Kasumi-1 (cell line): ENCODE results near the gene WRAP73.
"Not testable (repeated sequence)": the region's sequence is repeated elsewhere in the genome, so short reads cannot be mapped to it uniquely, and the experiment has no call there.

Experiments used
- DNase-seq, 2 experiments: peaks; one replicate each; lab custom pipeline; 2025; lab: John Stamatoyannopoulos, UW

The WRAP73 gene

DNA sequence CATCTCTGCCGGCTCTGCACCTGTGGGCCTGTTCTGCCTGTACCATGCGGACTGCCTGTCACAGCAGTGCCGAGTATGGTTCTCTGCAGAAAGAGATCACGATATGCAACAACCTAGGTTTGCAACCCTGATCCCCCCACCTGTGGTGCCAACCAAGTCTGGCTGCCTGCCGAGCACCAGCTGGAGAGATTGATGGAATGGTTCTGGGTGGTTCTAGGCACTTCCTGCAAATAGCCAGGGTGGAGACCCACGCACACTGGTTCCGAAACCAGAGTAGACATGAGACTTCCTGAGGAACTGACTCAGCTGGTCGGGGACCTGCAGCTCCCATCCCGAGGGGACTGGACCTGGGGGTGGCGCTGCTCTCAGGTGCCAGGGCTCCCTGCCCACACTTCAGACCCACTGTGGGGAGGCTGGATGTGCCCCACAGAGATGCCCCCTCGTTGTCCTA lies 19.7 kb downstream of the WRAP73 start:
- DNase-seq: no peak

DNA sequence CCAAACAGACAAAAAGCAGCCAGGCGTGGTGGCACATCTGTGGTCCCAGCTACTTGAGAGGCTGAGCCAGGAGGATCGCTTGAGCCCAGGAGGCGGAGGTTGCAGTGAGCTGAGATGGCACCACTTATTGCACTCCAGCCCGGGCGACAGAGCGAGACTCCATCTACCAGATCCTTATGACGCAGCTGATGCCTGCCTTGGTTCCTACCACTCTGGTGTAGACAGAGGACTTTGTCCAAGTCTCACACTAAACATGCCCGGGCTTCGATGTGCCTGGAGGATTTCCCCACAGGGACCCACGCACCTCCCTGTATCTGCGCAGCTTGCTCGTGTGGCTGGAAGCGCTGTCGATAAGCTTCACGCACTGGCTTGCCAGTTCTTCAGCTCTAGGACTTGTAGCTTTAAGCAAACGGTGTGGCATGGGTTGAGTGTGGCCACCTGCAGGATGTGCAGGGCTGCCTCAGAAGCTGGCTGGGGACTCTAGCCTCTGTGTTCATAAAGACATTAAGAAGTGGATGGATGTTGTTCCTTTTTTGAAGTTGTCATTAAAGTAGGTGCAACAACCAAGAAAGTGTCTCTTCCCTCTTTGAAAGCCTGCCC lies 20.2 kb downstream of the WRAP73 start:
- DNase-seq: no peak

DNA sequence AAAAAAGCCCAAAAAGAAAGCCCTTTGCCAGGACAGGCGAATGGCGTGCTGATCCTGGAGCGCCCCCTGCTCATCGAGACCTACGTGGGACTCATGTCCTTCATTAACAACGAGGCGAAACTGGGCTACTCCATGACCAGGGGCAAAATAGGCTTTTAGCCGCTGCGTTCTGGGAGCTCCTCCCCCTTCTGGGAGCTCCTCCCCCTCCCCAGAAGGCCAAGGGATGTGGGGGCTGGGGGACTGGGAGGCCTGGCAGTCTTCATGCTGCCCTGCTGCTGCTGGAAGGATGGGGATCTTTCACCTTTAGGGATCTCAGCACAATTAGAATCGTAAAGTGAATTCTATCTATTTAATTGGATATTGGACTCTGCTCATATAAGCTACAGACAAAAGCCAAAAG lies 21.5 kb downstream of the WRAP73 start:
- DNase-seq: no peak

DNA sequence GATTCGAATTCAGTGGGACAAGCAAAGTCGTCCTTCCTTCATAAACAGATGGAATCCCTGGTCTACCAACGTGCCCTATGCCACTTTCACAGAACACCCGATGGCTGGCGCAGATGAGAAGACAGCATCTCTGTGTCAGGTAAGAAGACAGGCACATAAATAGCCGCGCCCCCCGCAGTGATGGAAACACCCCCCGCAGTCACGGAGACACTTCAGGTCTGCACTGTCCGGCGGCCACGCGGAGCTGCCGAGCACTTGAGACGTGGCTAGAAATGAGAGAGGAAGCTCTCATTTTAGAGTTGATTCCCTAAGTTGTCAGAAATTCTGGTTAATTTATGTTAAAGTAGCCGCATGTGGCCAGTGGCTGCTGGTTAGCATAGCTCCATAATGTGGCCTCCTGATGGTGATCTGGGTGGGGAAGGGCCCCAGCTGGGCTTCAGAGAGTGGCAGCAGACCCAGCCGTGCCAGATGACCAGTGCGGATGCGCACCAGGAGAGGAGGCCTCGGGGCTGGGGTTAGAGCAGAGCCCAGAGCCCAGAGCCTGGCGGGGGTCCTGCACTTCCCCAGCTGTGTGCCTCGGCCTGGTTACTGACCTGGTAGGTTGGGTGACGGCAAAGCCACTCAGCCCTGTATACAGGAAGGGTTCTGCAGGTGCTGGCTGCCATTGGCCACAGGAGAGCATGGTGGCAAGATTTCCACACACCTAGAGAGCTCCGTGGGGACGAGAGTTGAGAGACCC lies 22.2 kb downstream of the WRAP73 start:
- no peak for DNase-seq

DNA sequence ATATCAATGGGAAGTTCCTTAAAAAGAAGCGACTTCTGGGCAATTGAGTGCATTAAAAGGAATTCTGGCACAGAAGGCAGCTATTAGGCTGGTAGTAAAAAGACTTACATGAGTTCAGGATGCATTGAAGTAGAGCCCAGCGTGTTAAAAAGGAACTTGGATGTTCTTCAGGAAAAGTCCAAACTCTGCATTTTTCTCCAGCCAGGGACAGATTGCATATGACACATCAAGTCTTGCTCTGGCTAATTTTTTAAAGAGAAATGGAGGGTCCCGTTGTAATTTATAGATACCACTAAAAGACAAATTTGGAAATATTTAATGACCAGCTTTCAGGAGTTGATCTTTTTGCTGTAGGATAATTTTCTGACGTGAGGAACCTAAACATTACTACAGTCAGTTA lies 23.9 kb downstream of the WRAP73 start:
- DNase-seq: no peak

DNA sequence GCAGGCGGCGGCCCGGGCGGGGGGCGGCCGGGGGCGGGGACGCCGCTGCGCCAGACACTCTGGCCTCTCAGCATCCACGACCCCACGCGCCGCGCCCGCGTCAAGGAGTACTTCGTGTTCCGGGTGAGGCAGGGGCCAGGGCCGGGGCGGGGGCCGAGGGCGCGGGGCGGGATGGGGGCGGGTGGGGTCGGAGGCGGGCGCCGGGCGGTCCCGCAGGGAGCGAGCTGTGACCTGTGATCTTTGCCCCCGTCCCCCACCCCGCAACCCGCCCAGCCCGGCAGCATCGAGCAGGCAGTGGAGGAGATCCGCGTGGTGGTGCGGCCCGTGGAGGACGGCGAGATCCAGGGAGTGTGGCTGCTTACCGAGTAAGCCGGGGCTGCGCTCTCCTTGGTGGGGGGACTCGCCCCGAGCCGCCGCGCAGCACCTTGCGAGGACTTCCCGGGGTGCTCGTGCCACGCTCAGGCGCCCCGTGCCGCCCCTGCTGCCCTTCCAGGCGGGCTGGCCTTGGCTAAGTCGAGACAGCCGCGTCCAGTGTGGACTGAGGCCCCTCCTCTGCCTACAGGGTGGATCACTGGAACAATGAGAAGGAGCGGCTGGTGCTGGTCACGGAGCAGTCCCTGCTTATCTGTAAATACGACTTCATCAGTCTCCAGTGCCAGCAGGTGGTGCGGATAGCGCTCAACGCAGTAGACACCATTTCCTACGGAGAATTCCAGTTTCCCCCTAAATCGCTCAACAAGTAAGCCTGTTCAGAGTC lies 24.6 kb downstream of the WRAP73 start:
- DNase-seq: no peak

DNA sequence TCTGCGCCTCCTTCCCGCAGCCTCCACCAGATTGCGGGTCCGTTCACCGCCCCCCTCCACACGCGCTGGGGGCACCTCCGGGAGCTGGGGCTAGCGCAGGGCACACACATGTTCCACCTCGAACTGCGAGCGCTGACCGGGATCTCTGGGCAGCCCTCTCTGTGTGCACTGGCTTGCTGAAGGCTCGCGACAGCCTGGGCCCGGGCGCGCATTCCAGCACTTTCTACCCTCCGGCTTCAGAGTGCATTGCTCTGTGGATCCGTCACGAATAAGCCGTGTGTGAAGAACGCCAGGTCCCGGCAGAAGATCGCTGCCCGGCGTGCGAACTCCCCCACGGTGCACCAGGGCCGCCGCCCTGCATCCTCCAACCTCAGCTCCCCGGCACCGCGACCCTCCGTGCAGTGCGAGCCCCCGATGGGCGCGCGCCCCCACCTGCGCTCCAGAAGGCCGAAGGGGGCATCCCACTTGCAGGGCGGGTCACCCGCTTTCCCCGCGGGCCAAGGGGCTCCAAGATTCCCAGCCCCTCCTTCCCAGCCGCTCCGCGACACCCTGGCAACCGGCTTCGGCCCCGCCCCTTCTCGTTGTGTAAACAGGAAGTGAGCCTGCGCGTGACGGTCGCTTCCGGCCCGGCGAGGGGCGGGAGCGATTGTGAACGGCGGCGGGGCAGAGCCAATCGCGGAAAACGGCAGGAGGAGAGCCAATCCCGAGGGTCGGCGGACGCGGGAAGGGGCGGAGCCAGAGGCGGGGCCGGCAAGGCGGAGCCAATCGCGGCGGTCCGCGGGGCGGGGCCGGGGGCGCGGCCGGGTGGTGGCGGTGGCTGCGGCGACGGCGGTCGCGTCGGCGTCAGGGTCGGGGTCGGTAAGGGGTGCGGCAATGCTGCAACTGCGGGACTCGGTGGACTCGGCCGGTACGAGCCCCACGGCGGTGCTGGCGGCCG lies 25.4 kb downstream of the WRAP73 start, which contains the start of gene TPRG1L:
TSS of gene TPRG1L (plus strand) at position 816 of the 937 bp plus-strand sequence. CDS start at position 874, 58 bp downstream.
- DNase-seq: peak; percentile 95 to 96

DNA sequence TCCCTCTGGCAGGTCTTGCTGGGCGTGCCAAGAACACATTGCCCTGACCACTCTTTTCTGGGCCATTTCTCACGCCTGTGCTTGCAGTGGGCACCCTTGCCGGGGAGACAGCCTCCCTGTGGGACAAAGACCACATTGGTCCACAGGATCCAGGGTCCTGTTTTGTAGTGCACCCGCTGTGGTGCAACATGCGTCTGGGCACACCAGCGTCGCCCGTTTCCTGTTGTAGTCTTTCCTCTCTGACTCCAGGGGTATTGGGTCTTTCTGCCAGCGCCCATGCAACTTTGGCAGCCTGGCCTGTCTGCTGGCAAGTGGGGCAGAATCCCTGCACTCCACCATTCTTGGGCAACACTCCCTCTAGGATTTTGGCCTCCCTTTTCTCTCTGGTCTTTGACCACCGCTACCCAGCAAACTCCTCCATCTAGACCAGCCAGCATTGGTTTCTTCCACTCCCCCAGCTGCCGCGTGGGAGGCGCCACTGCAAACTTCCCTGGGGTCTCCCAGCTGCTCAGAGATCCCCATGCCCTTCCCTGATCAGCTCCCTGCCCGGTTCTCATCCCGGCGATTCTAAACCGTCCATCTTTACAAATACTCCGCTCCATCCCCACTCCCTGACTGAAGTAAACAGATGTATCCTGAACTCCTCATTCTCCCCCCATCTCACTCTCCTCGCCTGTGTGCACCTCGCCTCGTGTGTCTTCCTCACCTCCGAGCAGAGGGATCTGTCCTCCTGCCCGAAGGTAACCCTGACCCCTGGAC lies 26.3 kb downstream of the WRAP73 start:
- DNase-seq: no peak

DNA sequence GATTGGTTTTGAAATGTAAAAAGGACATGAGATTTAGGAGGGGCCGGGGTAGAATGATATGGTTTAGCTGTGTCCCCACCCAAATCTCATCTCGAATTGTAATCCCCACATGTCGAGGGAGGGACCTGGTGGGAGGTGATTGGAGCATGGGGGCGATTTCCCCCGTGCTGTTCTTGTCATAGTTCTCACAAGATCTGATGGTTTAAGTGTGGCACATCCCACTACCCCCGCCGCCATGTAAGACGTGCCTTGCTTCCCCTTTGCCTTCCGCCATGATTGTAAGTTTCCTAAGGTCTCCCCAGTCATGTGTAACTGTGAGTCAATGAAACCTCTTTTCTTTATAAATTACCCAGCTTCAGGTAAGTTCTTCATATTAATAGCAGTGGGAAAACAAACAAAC lies 27.8 kb downstream of the WRAP73 start:
- not testable (repeated sequence) for DNase-seq

DNA sequence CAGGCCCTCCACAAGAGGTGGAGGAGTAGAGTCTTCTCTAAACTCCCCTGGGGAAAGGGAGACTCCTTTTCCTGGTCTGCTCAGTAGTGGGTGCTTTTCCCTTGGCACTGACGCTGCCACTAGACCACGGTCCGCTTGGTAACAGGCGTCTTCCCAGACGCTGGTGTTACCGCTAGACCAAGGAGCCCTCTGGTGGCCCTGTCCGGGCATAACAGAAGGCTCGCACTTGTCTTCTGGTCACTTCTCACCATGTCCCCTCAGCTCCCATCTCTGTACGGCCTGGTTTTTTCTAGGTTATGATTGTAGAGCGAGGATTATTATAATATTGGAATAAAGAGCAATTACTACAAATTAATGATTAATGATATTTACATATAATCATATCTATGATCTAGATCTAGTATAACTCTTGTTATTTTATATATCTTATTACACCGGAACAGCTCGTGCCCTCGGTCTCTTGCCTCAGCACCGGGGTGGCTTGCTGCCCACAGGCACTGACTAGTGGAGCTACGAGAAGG lies 28.7 kb downstream of the WRAP73 start:
- DNase-seq: peak in 1 of 2 experiments; percentile 4

DNA sequence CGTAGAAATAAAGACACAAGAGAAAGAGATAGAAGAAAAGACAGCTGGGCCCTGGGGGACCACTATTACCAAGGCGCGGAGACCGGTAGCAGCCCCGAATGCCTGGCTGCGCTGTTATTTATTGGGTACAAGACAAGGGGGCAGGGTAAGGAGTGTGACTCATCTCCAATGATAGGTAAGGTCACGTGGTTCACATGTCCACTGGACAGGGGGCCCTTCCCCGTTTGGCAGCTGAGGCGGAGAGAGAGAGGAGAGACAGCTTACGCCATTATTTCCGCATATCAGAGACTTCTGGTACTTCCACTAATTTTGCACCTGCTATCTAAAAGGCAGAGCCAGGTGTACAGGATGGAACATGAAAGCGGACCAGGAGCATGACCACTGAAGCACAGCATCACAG lies 29.2 kb downstream of the WRAP73 start:
- DNase-seq: no peak

DNA sequence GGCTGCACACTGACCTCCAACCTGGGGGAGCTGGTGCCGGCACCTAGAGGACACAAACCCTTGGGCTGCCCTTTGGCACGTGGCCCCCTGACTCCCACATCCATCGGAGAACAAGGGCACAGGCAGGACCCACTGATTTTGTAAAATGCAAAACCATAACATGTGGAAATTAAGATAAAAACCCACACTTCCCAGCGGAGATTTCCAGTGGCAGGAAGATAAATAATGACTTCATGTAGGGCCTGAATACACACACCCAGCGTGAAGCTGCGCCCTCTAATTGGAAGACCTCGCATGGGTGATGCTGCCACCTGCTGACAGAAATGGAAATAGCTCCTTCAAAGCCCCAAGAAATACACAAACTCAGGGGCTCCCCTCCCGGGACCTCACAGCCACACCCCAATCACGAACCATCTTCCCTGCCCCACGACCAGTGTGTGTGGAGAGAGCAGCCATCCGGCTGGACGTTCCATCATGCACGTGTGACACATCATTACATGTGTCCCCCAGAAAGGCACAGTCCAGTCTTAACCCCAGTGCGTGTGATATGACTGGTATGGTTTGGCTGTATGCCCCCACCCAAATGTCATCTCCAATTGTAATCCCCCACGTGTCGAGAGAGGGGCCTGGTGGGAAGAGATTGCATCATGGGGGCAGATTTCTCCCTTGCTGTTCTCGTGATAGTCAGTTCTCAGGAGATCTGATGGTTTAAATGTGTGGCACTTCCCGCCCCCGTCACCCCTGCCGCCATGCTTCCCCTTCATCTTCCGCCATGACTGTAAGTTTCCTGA lies 30.8 kb downstream of the WRAP73 start:
- peak; percentile 78 to 83 for DNase-seq

DNA sequence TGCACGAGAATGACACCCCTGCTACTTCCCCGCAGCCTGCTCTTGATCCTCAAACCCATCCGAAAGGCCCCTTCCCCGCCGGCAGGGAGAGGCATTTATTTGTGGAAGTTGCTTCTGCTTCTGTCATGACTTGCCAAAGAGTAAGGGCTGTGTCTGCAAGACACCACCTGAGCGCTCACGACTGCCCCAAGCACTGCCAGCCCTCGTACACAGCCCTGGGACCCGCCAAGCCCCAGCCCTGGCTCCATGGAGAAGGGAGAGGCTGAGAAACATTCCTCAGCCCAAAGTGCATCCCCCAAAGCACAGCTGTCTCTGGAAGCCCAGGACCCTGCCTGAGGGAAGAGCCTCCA lies 31.4 kb downstream of the WRAP73 start:
- no peak for DNase-seq

DNA sequence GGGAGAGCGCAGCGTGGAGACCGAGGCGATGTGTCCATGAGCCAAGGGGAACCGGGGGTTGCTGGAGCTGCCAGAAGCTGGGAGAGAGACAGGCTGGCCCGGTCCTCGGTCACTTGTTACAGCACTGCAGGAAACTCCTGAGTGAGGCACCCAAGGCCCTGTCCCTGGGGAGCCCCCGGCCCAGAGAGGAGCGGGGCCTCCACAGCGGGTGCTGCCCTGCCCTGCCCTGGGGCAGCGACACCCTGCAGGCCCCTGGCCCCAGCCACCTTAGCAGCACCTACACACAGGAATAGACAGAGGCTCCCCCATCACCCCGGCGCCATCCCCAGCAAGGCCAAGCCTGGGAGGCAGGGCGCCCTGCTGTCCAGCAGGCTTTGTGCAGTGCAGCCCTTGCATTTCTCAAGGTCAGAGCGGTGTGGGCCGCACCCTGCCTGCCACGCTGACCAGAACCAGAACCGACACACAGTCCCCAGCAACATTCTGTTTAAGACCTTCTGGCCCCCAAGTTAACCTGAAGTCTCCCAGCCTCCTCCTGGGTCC lies 32.0 kb downstream of the WRAP73 start:
- no peak for DNase-seq

DNA sequence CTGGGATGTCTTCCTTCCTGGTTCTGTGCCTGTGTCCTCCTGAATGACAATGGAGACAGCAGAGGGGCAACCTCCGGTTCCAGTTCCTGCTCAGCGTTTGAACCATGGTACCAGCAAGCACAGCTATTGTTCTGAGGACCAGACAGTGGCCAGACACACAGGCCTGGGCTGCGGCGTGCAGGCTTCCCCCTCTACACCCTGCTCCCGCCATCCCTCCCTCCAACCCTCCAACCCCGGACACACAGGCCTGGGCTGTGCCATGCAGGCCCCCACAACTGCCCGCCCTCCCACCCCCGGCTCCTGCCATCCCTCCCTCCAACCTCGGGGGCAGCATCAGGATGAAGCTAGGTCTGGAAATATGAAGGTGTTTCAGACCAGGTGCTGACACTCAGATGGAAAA lies 33.0 kb downstream of the WRAP73 start:
- no peak for DNase-seq

DNA sequence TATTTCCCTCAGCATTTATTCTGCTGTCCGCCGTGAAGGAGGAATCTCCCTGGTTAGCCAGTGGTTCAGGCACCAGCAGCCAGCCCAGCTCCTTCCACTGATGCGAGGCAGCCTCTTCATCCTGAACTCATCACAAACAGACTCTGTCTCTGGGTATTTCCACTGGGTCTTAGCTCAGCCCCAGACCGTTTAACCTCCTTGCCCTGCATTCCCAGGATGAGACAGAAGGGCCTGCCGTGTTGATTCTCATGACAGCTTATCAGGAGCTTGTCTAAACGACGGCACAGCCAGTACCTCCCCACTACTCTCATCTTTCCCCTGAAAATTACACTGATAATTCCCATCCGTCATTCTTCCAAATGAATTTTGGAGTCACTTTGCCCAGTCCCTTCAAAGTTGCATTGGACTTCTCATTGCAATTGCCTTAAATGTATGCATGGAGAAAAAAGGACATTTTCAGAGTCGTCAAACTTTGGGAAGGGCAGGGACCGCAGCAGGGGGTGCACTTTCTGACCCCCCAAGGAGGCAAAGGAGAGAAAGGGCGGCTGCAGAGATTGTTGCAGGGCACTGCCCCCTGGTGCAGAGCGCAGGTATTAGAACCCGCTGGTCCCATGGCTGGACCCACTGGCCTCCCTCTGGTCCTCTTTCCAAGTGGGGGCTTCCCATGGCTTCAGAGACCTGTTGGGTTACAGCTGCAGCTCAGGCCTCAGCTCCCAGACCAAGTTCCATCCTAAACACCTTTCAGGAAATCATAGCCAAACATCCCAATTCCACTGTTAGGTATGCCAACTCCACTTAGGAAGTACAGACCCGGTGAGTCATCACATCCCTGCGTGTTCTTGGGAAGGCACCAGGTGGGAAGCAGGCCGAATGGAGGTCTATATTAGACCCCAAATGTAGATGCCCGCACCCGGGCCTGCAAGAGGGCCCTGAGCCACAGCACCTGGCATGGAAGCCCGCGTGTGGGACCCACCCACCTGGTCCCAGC lies 34.9 kb downstream of the WRAP73 start:
- peak; percentile 19 to 21 for DNase-seq

DNA sequence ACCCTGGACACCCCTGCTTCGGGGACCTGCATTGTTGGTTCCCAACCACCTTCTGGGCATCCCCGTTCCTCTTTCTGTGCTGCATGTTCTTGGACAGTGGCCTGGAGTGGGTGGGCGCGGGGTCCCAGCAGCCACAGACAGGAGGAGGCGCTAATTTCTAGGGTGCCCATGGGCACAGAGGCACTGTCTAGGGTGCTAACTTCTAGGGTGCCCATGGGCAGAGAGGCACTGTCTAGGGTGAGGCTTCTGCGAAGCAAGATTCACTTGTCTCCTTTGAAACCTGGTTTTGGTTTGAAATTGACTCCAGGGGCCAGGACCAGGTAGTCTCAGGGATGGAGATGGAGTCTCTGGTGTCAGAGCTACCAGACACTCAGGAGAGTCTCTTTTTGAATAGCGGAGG lies 37.8 kb downstream of the WRAP73 start:
- peak in 1 of 2 experiments; percentile 11 for DNase-seq
